GM21723 (cell line): ENCODE results near the gene KIAA0319L.
"Not testable (repeated sequence)": the region's sequence is repeated elsewhere in the genome, so short reads cannot be mapped to it uniquely, and the experiment has no call there.

ENCODE experiments used
- ATAC-seq: cut with Tn5 transposase; IDR thresholded peaks from one replicate; pipeline ENCODE4 v1.9.1; 2021; ENCODE audit warnings: mild to moderate bottlenecking, moderate library complexity; ENCODE audit not compliant: unreplicated experiment

The KIAA0319L gene

GRCh38 chr1:35581621-35582020 is 24.4 kb upstream of the KIAA0319L start:
- not testable (repeated sequence) for ATAC-seq

GRCh38 chr1:35580949-35581388 is 23.8 kb upstream of the KIAA0319L start:
- no peak for ATAC-seq

GRCh38 chr1:35577071-35577998 is 20.1 kb upstream of the KIAA0319L start:
- ATAC-seq = peak; percentile 65

- not testable (repeated sequence) for ATAC-seq
Observed at GRCh38 chr1:35576766-35577070, 19.5 kb upstream of the KIAA0319L start.

GRCh38 chr1:35576061-35576765 is 19.0 kb upstream of the KIAA0319L start:
- ATAC-seq = no peak

GRCh38 chr1:35575416-35575958 is 18.3 kb upstream of the KIAA0319L start:
- no peak for ATAC-seq

GRCh38 chr1:35574655-35575415 is 17.6 kb upstream of the KIAA0319L start:
- no peak for ATAC-seq

- no peak for ATAC-seq
Observed at GRCh38 chr1:35574125-35574654, 17.0 kb upstream of the KIAA0319L start.

GRCh38 chr1:35573198-35574124 is 16.3 kb upstream of the KIAA0319L start, which contains the start of gene TFAP2E:
TSS of gene TFAP2E (plus strand) at chr1:35573314. CDS start at chr1:35573578, 264 bp downstream.
- ATAC-seq = no peak

- ATAC-seq = no peak
Observed at GRCh38 chr1:35572296-35572695, 15.1 kb upstream of the KIAA0319L start.

GRCh38 chr1:35571263-35571662 is 14.1 kb upstream of the KIAA0319L start:
- no peak for ATAC-seq

GRCh38 chr1:35570589-35571137 is 13.5 kb upstream of the KIAA0319L start:
- no peak for ATAC-seq

GRCh38 chr1:35569936-35570335 is 12.7 kb upstream of the KIAA0319L start:
- no peak for ATAC-seq

GRCh38 chr1:35568975-35569395 is 11.8 kb upstream of the KIAA0319L start:
- ATAC-seq = no peak

GRCh38 chr1:35567947-35568558 is 10.8 kb upstream of the KIAA0319L start:
- no peak for ATAC-seq

GRCh38 chr1:35565742-35566133 is 8.5 kb upstream of the KIAA0319L start:
- ATAC-seq = no peak

GRCh38 chr1:35564884-35565741 is 7.9 kb upstream of the KIAA0319L start:
- ATAC-seq = no peak
